ENCODE results near the gene METTL21C.

The METTL21C gene

DNA sequence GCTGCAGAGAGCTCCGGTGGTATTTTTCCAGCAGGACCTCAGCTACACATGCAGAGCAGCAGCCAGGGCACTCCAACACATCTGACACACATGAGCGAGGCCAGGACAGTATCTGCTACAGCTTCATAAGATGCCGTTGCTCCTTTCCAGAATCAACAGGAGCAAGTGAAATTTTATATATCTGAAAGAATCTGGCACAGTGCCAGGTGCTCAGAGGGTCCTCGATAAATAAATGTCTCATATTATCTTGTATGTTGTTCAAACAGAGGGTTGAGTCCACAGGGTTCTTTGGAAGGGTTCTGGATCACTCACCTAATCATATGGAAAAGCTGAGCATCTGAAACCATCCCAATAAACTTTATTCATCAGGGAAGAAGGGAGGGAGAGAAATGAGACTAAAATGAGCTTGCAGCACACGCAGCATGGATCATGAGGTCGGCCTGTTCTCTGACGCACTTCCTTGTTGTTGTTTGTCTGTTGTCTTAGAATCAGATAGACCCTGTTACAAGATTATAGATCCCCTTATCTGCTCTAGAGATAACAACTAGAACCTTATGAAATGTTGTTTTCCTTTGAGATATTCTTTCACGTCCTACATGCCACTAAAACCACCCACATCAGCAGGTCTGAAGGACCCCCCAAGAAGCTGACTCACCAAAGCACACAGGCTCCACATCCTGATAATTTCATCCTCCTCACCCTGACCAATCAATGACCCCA is 3.2 kb upstream of the METTL21C start:
- no peak for DNase-seq (ENCODE audit: low read depth)

- DNase-seq (ENCODE audit: low read depth), result no peak
These were observed 2.4 kb upstream of the METTL21C start for GRCh38 chr13:102697264-102697663.

GRCh38 chr13:102696465-102696864 is 1.6 kb upstream of the METTL21C start:
- DNase-seq (ENCODE audit: low read depth), result no peak

DNA sequence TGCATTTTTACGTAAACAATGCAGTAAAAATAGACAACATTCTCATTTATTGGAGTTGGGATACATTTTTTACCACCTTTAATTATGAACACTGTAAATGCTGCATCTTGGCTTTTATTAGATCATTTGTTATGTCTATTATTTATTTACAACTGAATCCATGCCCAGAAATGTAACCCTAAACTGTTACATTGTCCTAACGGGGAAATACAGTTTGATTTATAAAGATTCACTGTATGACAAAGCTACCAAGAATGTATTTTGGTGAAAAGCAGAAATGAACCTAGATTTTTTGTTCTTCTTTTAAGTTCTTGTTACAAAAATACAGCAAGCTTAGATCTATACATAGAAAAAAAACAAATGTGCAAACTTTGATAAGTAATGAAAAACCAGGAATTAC is 1.1 kb downstream of the METTL21C start:
- peak; percentile 56 for DNase-seq (ENCODE audit: low read depth)

GRCh38 chr13:102693250-102693649 is 1.6 kb downstream of the METTL21C start:
- no peak for DNase-seq (ENCODE audit: low read depth)

DNA sequence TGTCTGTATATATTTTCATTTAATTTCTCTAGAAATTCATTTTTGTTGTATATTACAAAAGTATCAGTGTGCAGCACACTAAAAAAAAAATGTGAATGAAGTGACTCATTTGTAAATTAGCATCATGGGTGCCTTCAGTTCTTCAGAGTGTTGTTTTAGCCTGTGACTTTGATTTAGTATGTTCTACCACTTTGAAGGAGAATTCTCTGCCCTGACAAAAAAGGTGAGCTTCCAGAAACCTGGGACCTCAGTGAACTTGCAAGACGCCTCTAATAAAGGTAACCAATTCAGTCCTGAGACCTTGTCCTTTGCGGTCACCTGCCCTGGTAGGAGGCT is 2.4 kb downstream of the METTL21C start:
- no peak for DNase-seq (ENCODE audit: low read depth)

DNA sequence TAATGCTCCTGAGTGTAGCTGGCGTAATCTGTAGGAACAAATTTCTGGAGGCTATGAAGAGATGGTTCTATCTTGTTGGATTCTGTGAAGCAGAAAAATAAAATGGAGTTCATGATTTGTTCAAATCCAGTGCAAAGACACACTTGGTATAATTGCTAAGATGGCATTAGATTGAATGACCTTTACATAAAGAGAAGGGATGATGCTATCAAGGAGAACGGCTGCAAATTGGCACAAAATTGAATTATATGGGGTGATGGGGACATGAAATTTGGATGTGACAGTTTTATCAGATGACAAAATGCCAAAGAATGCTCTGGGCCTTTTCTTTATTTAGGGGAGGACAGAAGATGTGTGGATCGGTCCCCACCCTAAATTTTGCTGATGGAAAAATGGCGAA is 4.0 kb downstream of the METTL21C start:
- no peak for DNase-seq (ENCODE audit: low read depth)

GRCh38 chr13:102688306-102688973 is 6.4 kb downstream of the METTL21C start:
- DNase-seq (ENCODE audit: low read depth), result no peak

DNA sequence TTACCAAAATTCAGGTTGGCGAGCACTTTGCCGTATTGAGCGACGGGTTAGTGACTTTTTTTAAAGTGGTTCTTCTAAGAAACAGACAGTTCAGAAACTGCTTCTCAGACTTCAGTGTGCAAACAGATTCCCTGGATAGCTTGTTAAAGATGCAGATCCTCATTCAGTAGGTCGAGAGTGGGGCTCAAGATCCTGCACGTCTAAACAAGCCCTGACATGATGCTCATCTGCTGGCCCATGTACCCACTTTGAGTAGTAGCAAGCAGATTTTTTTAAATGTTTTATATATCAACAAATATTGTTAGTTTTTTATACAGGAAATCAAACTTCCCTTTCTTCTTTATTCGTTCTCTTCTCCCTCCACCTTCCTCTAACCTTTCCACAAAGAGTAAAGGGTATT is 7.3 kb downstream of the METTL21C start:
- no peak for DNase-seq (ENCODE audit: low read depth)

DNA sequence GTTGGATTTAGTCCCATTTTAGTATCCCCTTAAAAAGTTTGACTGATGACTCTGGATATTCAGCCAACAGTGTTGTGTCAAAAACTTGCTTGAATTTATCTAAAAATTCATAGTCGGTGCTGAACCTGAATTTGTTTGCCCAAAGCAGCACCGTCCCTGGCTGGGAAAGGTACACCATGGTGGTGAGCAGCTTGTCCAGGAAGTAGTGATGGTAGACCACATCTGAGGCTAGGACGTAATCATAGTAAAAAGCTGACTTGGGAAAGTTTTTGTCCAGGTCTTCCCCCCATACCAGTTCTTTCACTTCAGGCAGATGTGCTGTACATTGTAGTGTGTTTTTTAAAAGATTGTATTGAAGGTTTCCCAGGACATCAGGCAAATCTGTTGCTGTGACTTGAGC is 8.8 kb downstream of the METTL21C start:
- DNase-seq (ENCODE audit: low read depth), result no peak

- DNase-seq (ENCODE audit: low read depth), result no peak
These were observed 11.2 kb downstream of the METTL21C start for GRCh38 chr13:102683637-102684036.

GRCh38 chr13:102682727-102683126 is 12.1 kb downstream of the METTL21C start:
- no peak for DNase-seq (ENCODE audit: low read depth)

- no peak for DNase-seq (ENCODE audit: low read depth)
These were observed 12.6 kb downstream of the METTL21C start for GRCh38 chr13:102682211-102682610.

DNA sequence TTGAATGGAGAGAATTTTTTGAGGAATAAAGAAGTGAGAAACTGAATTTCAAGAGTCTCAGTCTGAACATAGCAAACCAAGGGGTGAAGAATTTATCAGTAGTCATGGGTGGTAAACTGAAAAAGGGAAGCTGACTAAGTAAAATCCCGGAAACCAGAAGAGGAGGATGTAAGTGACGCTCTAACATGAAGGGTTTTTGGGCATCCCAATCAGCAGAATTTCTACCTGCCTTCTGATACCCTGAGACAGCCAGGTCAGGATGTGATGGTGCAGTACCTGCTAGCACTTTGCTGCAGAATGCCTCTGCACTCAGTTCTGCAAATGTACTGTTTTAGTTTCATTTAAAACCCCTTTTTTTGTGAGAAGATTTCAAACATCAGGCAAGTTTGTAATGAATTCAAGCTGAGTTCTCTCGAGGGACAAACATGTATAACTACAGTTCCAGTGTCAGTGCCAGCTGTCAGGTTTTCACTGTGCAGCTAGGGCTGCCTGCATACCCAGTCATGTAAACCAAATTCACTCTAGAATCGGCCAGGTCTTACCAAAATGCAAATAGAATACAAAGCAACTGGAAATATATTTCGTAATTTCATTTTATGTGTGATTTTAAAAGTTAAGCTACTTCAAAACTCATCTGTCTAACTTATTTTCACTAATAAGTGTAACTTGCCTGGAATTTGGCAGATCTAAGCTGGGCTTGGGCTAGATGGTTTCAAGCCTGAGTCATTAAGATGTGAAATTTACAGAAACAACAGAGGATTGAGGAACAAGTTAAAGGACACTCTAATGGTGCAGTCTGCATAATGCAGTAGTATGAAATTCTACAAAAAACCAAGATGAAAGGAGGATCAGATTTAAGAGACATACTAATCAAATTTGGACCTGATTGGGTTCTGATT is 13.8 kb downstream of the METTL21C start:
- DNase-seq (ENCODE audit: low read depth), result peak; percentile 68

GRCh38 chr13:102680133-102680717 is 14.6 kb downstream of the METTL21C start:
- DNase-seq (ENCODE audit: low read depth), result no peak

- DNase-seq (ENCODE audit: low read depth), result no peak
These were observed 15.3 kb downstream of the METTL21C start for GRCh38 chr13:102679449-102680132.

GRCh38 chr13:102678339-102679107 is 16.3 kb downstream of the METTL21C start:
- peak; percentile 12 for DNase-seq (ENCODE audit: low read depth)

- no peak for DNase-seq (ENCODE audit: low read depth)
These were observed 17.7 kb downstream of the METTL21C start for GRCh38 chr13:102677122-102677521.

DNA sequence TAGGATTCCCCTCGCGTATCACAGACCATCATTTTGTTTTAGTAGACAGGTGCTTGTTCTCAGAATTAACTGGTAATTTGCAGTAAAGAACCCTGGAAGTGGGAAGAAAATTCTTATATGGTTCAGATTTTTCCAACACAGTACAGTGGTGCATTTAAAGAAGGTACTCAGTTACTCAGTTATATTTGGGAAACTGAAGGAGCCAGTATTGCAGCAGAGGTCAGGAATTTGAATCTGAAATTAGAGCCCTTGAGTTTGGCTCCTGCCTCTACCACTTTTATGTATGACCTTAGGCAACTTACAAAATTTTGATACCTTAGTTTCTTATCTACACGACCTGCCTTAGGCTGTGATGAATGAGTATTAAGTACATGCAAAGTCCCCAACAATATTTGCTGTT is 19.7 kb downstream of the METTL21C start:
- DNase-seq (ENCODE audit: low read depth), result no peak

DNA sequence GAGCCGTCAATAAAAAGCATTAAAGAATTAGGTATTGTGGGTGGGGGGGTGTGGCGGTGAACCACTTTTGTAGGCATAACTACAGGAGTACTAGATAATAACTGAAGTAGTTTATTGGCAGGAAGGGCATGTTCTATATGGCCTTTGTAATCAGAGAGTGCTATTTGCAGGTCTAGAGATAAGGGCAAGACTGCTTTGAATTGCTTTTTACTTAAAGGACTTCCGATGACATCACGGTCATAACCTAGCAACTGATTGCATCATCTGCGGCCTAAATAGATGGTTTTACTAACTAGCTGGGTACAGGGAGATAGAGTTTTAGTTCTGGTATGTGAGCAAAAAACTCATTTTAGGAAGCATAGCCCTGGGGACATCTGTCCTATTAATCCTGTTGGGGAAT is 24.7 kb downstream of the METTL21C start:
- no peak for DNase-seq (ENCODE audit: low read depth)

- no peak for DNase-seq (ENCODE audit: low read depth)
These were observed 26.9 kb downstream of the METTL21C start for GRCh38 chr13:102667911-102668310.
